Measurements from ENCODE around the gene ZFHX3.

DNA sequence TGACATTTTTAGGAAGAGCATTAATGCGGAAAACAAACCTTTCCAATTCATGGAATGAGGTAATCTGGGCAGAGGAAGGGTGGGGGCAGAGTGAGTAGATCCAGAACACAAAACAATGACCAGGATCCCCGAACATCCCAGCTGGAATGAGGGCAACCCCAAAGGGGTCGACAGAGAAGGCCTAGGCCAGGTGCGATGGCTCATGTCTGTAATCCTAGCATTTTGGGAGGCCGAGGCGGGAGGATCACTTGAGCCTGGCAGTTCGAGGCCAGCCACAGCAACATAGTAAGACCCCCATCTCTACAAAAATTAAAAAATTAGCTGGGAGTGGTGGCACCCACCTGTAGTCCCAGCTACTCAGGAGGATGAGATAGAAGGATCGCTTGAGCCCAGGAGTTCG is 64.7 kb downstream of the ZFHX3 start:
- TF ChIP-seq EP300 (IDR thresholded peaks at IDR 0.05) (no peak), POLR2A (IDR thresholded peaks at IDR 0.05) (no peak)
- TF ChIP-seq, protein P1, sequence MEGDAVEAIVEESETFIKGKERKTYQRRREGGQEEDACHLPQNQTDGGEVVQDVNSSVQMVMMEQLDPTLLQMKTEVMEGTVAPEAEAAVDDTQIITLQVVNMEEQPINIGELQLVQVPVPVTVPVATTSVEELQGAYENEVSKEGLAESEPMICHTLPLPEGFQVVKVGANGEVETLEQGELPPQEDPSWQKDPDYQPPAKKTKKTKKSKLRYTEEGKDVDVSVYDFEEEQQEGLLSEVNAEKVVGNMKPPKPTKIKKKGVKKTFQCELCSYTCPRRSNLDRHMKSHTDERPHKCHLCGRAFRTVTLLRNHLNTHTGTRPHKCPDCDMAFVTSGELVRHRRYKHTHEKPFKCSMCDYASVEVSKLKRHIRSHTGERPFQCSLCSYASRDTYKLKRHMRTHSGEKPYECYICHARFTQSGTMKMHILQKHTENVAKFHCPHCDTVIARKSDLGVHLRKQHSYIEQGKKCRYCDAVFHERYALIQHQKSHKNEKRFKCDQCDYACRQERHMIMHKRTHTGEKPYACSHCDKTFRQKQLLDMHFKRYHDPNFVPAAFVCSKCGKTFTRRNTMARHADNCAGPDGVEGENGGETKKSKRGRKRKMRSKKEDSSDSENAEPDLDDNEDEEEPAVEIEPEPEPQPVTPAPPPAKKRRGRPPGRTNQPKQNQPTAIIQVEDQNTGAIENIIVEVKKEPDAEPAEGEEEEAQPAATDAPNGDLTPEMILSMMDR (IDR thresholded peaks at IDR 0.05), result no peak

Data from ovary (tissue), 3 donors.